Measurements from ENCODE around the gene GJD2.

Gene GJD2

GRCh38 chr15:34721802-34722438 lies 32.9 kb downstream of the GJD2 start:
- DNase-seq, result no peak

GRCh38 chr15:34721157-34721801 lies 33.5 kb downstream of the GJD2 start:
- no peak for DNase-seq

GRCh38 chr15:34719695-34720094 lies 35.1 kb downstream of the GJD2 start:
- DNase-seq, result no peak

GRCh38 chr15:34718681-34719665 lies 35.8 kb downstream of the GJD2 start:
- DNase-seq, result no peak

- DNase-seq, result no peak
These were observed 37.1 kb downstream of the GJD2 start for GRCh38 chr15:34717729-34718128.

- no peak for DNase-seq
These were observed 38.7 kb downstream of the GJD2 start for GRCh38 chr15:34716111-34716510.

- DNase-seq, result no peak
These were observed 40.2 kb downstream of the GJD2 start for GRCh38 chr15:34714476-34715121.

GRCh38 chr15:34713635-34714034 lies 41.2 kb downstream of the GJD2 start:
- no peak for DNase-seq

GRCh38 chr15:34709866-34710265 lies 44.9 kb downstream of the GJD2 start:
- no peak for DNase-seq

- no peak for DNase-seq
These were observed 46.4 kb downstream of the GJD2 start for GRCh38 chr15:34708422-34708821.

GRCh38 chr15:34701536-34701935 lies 53.3 kb downstream of the GJD2 start:
- no peak for DNase-seq
